Measurements from ENCODE around the gene ABCF1. TPM values are rescaled to one million over a fixed set of nuclear protein-coding genes. Genes with fewer than 3 reads are reported as not detected.

Gene ABCF1
- total RNA-seq, 1 donor from 2014 or later = 94.5 TPM

DNA sequence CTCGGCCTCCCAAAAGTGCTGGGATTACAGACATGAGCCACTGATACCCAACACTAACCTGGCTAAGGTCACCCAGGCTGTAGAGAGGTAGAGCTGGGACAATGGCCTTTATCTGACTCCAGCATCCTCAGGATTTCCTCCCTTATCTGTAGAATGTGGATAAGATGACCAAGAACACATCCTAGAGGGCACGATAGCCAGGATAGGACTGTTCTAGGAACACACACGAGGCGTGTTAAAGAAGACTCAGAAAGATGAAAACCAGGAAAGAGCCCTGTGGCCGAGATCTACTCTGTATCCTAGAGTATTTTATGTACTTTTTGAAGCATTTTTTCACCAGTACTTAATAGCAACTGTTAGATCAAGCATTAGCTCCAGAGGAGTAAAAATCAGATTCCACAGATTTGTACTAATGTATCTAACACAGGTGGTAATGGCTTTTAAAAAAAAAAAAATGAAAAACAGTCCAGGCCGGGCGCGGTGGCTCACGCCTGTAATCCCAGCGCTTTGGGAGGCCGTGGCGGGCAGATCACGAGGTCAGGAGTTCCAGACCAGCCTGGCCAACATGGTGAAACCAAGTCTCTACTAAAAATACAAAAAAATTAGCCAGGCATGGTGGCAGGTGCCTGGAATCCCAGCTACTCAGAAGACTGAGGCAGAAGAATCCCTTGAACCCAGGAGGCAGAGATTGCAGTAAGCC lies 28.5 kb downstream of the ABCF1 start:
- DNase-seq = no peak
- TF ChIP-seq, protein P1, sequence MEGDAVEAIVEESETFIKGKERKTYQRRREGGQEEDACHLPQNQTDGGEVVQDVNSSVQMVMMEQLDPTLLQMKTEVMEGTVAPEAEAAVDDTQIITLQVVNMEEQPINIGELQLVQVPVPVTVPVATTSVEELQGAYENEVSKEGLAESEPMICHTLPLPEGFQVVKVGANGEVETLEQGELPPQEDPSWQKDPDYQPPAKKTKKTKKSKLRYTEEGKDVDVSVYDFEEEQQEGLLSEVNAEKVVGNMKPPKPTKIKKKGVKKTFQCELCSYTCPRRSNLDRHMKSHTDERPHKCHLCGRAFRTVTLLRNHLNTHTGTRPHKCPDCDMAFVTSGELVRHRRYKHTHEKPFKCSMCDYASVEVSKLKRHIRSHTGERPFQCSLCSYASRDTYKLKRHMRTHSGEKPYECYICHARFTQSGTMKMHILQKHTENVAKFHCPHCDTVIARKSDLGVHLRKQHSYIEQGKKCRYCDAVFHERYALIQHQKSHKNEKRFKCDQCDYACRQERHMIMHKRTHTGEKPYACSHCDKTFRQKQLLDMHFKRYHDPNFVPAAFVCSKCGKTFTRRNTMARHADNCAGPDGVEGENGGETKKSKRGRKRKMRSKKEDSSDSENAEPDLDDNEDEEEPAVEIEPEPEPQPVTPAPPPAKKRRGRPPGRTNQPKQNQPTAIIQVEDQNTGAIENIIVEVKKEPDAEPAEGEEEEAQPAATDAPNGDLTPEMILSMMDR (IDR thresholded peaks at IDR 0.05) = no peak
- ChIA-PET CTCF (interaction anchor here (1.0 to 7.4 kb wide), 2 partner anchors 55 to 116 kb away, joined by 4 to 171 read pairs; no protein-coding TSS in a partner anchor), POLR2A (interaction anchor here (0.6 to 6.3 kb wide), 7 partner anchors 8 to 108 kb away, joined by 3 to 75 read pairs (median 5); partner anchors contain the start of genes ABCF1 and GNL1)
- Mint-ChIP-seq H3K4me3 (no peak overlapping the region), H3K9me3 (no peaks in the 10 kb centered on the region), H3K4me1 (peaks cover 9% of the 10 kb centered on the region), H3K27me3 (no peaks in the 10 kb centered on the region), H3K36me3 (ENCODE audit: low read depth) (peaks cover 63% of the 10 kb centered on the region), H3K27ac (no peak overlapping the region)
- intact Hi-C loops (cut with micrococcal nuclease) = no loop called here
- no peak for ATAC-seq (ENCODE audit: low read depth)

DNA sequence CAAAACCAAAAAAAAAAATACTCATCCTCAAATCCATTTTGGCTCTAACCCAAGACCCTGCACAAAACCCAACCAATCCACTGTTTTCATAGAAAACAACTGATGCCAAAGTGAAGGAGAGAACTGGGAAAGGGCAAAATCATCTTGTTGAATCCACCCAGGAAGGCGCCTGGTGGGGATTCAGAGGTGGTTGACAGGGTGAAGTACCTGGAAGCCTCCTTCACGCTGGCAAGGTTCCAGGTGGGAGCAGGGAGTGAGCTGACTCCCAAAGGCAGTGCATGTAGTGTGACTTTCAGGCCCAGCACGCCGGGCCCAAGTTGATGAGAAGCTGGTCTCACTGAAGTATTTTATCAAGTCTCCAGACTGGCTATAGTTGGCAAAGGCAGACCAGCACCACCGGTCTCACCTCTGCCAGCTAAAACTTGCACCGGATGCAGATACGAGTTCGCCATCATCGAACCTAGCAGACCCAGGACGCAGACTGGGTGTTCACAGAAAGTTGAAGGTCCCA lies 29.3 kb downstream of the ABCF1 start:
- Mint-ChIP-seq H3K9me3 (no peaks in the 10 kb centered on the region), H3K36me3 (ENCODE audit: low read depth) (peaks cover 65% of the 10 kb centered on the region), H3K4me3 (no peak overlapping the region), H3K4me1 (peaks cover 9% of the 10 kb centered on the region), H3K27me3 (no peaks in the 10 kb centered on the region), H3K27ac (no peak overlapping the region)
- POLR2A ChIA-PET = interaction anchor here (0.5 to 6.3 kb wide), 5 partner anchors 10 to 206 kb away, joined by 3 to 75 read pairs (median 6); partner anchors contain the start of gene ABCF1
- CTCF ChIA-PET = interaction anchor here (1.0 to 7.4 kb wide), 3 partner anchors 55 to 130 kb away, joined by 4 to 171 read pairs (median 4); no protein-coding TSS in a partner anchor
- intact Hi-C loops (cut with micrococcal nuclease) = no loop called here
- no peak for ATAC-seq (ENCODE audit: low read depth)
- TF ChIP-seq, protein P1 (IDR thresholded peaks at IDR 0.05) = no peak
- DNase-seq = no peak

DNA sequence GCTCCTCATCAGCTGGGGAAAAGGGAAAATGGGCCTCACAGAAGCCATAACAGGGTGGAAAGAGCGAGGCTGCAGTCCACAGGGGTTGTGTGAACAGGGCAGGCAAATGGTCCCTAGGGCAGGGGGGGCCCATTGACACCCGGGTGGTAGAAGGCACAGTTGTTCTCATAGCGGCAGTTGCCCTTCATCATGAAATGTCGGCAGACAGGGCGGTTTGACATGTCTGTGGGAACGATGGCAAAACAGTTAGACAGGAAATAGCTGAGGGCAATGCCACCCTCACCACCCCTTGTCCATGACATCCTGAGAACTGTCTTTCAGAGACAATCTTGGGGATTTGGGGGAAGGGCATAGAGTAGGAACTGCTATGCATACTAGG lies 30.2 kb downstream of the ABCF1 start:
- TF ChIP-seq, protein P1 (IDR thresholded peaks at IDR 0.05) = no peak
- ChIA-PET CTCF (interaction anchor here (1.0 kb wide), 1 partner anchor 129 kb away, joined by 4 read pairs; no protein-coding TSS in a partner anchor), POLR2A (interaction anchor here (0.6 to 6.3 kb wide), 4 partner anchors 12 to 63 kb away, joined by 3 to 75 read pairs (median 4); partner anchors contain the start of genes ABCF1 and MRPS18B)
- H3K36me3 Mint-ChIP-seq (ENCODE audit: low read depth) = peaks cover 72% of the 10 kb centered on the region
- no peak overlapping the region for H3K4me3 Mint-ChIP-seq
- no peak overlapping the region for H3K27ac Mint-ChIP-seq
- no peak for DNase-seq
- peaks cover 9% of the 10 kb centered on the region for H3K4me1 Mint-ChIP-seq
- H3K27me3 Mint-ChIP-seq = no peaks in the 10 kb centered on the region
- H3K9me3 Mint-ChIP-seq = no peaks in the 10 kb centered on the region
- ATAC-seq (ENCODE audit: low read depth) = no peak
- intact Hi-C loops (cut with micrococcal nuclease) = no loop called here

DNA sequence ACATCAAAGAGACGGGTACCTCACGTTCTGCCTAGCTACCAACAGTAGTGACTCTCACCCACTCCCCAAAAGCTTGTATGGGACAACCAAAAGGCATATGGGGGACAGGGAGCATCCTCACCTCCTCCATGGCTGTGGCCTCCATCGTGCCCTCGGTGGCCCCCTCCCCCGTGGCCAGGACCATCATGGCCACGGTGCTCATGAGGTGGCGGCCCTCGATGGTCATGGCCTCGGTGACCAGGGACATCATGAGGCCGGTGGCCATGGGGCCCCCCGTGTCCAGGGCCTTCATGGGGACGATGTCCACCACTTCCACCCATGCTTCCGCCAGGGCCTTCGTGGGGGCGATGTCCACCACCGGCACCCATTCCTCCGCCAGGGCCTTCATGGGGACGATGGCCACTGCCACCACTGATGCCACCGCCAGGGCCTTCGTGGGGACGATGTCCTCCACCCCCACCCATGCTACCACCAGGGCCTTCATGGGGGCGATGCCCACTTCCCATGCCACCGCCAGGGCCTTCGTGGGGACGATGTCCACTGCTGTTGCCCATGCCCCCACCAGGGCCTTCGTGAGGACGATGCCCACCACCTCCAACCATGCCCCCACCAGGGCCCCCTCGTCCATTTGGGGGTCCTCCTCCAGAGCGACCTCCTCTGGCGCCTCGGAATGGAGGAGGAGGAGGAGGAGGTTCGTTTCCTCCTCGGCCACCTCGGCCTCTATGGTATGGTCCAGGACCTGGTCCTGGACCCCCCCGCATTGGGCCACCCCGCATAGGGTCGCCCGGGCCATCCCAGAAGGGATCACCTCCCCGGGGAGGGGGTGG lies 30.8 kb downstream of the ABCF1 start:
- DNase-seq (no peak), ATAC-seq (ENCODE audit: low read depth) (no peak)
- no peaks in the 10 kb centered on the region for H3K27me3 Mint-ChIP-seq
- CTCF ChIA-PET = no interaction called here
- intact Hi-C loops (cut with micrococcal nuclease) = no loop called here
- peaks cover 78% of the 10 kb centered on the region for H3K36me3 Mint-ChIP-seq (ENCODE audit: low read depth)
- no peak overlapping the region for H3K27ac Mint-ChIP-seq
- no peak overlapping the region for H3K4me3 Mint-ChIP-seq
- POLR2A ChIA-PET = interaction anchor here (0.6 to 6.3 kb wide), 4 partner anchors 12 to 64 kb away, joined by 3 to 75 read pairs (median 4); partner anchors contain the start of genes ABCF1 and MRPS18B
- TF ChIP-seq, protein P1 (IDR thresholded peaks at IDR 0.05) = no peak
- no peaks in the 10 kb centered on the region for H3K9me3 Mint-ChIP-seq
- peaks cover 11% of the 10 kb centered on the region for H3K4me1 Mint-ChIP-seq
